Erythroblast (primary cell): ENCODE data around the gene CGB7.
"Not testable (repeated sequence)": the region's sequence is repeated elsewhere in the genome, so short reads cannot be mapped to it uniquely, and the experiment has no call there.

ENCODE experiments used
- GATA1 ChIP-seq: IDR thresholded peaks from 2 replicates; pipeline ENCODE4 v1.6.1; 2011; ENCODE audit warnings: low read depth, mild to moderate bottlenecking, control low read depth, low read length, moderate library complexity
- POLR2A ChIP-seq: IDR thresholded peaks from 2 replicates; pipeline ENCODE4 v1.6.1; 2011; ENCODE audit warnings: mild to moderate bottlenecking, low read length

DNA sequence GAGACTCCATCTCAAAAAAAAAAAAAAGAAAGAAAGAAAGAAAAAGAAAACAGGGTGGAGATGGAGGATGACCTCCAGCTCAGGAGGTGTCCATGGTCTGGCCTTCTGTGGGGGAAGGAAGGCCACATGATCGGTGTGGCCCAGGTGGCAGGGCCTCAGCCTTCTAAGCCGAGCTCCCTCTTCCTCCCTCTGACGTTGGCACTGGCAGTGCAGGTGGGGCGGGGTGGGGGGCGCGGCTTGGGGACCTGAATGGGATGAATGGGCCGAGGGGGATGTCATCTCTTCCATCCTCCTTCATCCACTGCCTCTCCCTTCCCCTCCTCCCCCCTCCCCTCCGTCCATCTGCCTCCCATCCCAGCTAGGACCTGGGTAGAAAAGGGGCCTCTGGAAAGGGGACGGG, 17.8 kb downstream of the CGB7 start:
- TF ChIP-seq POLR2A, GATA1: not testable (repeated sequence)
